Fibroblast of skin of left quadriceps (primary cell): Measurements from ENCODE around the gene RENBP.
A peak's percentile ranks its signal among the peaks of the same experiment; 100 is the strongest.

Source experiments
- DNase-seq, 2 experiments: peaks; one replicate each; pipeline ENCODE4 v3.0.0-alpha.2; 2013; ENCODE audit warnings: low read depth in 2 of 2

The RENBP gene

DNA sequence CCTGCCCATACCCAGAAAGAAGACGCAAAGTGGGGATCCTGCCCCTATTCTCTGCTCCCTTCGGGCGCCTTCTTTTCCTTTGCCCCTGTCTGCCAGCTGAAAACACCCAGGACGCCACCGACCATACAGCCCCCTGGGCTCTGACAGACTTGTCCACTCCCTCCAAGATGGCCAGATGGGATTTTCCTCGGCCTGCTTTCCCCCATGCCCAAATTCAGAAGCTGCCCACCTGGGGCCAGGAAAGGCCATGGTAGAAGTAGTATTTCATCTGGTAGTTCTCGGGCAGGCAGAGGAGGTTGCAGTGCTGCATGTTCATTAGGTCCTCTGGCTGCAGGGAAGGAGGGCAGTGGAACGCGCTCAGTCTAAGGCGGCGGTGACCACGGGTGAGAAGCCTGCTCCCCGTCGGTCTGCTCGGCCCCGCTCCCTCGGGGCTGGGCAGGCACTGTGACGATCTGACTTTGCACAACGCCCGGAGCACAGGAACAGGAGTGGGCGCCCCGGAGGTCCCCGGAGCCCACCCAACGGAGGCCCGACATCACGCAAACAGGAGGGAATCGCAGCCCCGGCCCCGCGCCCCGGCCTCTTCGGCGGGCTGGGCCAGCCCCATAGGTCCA lies 10.2 kb downstream of the RENBP start:
- DNase-seq = no peak

DNA sequence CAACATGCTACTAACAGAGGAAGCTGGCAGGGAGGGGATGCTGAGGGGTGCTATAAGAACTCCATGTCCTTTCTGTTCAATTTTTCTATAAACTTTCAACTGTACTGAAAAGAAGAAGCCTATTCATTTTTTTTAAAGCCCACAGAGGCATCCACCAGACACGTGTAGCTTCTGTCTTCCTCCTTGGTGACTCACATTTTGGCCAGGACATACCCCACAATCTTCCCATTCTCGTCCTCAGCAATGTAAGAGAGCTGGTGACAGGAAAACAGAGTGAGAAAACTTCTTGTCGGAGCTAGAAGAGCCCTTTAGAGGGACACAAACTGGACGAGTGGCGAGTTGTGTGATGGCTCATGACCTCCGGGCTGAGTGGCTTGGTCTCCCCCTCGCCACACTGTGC lies 10.7 kb downstream of the RENBP start:
- DNase-seq = no peak

DNA sequence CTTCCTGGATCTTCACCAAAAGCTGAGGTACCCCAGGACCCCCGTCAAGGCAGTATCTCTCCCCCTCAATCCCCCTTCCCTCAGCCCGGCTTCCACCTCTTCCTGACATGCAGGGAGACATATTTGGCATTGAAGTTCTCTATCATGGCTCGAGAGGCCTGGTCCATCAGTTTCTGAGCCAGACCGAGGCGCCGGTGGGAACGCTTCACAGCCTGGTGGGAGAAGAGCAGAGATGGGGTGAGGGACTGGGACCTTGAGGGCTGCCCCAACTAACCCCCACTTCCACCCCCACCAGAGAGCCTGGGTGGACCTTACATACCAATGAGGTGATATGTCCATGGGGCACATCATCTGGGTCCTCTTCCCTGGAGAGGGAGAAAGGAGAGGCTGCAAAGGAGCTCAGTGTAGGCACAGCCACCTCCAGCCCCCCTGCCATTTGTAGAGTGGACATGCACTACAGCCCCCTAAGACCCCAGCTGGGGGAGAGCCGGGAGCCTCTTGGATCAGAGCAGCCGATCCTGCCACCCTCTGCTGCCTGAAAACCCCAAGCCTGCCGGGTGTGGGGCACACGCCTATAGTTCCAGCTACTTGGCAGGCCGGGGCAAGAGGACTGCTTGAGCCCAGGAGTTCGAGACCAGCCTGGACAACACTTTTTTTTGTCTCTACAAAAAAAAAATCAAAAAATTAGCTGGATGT lies 12.1 kb downstream of the RENBP start:
- DNase-seq = no peak

- no peak for DNase-seq
Observed at GRCh38 chrX:153931748-153932147, 12.7 kb downstream of the RENBP start.

GRCh38 chrX:153931151-153931550 lies 13.3 kb downstream of the RENBP start:
- no peak for DNase-seq

GRCh38 chrX:153930011-153930910 lies 14.2 kb downstream of the RENBP start:
- DNase-seq = no peak

DNA sequence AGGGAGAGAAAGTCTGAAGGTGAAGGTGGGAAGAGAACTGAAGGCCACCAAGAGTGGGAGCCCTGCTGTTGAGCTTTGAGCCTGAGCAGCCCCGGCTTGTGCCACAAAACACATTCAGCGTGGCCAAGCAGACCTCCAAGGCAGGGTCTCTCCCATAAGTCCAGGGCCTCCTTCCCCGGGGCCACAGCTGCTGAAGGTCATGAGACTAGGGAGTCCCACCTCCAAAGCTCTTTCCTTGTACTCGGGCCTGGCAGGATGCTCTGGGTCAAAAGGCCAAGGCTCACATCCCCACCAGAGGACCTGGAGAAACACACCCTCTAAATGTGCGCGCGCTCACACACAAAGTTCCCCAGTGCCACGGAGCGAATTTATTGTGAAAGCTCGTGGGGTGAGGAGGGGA lies 14.9 kb downstream of the RENBP start:
- no peak for DNase-seq

DNA sequence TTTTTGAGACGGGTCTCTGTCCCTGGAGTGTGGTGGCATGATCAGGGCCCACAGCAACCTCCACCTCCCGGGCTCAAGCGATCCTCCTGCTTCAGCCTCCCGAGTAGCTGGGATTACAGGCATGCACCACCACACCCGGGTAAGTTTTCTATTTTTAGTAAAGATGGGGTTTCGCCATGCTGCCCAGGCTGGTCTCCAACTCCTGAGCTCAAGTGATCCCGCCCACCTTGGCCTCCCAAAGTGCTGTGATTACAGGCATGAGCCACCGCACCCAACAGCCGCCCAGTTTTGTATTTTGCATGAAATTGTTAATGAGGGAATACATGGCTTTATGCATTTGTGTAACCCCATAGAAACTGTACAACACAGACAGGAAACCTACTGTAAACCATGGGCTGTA lies 15.6 kb downstream of the RENBP start:
- no peak for DNase-seq

DNA sequence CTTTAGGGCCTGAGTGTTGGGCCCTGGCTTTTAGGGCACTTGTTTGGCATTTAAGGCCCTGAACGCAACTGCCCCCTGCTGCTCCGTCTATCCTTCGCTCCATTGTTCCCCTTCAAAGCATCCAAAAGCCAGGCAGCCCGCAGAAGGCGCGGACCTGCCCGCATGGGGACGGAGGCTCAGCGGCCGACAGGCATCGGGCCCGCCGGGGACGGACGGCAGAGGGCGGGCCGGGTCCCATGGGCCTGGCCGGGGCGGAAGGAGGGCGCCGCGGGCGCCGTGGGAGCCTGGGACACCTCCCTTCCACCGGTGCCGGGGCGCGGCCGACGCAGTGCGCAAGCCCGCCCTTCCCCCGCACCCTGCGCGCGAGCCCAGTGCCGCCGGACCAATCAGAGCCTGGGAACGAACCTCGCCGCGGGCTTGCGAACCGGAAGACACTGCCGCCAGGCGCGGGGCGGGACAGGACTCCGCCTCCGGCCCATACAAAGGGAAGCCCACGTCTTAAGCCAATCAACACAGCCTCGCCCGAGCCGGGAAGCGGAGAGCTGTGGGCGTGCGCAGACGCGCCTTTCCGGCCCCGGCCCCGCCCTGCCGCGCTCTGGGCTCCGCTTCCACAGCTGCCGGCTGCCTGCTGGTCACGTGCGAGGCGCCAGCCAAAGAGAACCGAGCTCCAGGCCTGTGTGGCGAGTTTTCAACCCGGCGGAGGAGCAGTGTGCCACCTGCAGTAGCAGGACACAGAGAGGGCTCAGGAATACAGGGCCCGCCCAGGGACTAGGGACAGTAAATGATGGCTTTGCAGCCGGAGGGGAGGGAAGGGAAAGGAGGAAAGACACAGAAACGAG lies 16.3 kb downstream of the RENBP start:
- DNase-seq = peak; percentile 92

GRCh38 chrX:153927672-153927921 lies 16.8 kb downstream of the RENBP start:
- no peak for DNase-seq

- DNase-seq = no peak
Observed at GRCh38 chrX:153926858-153927671, 17.4 kb downstream of the RENBP start.

DNA sequence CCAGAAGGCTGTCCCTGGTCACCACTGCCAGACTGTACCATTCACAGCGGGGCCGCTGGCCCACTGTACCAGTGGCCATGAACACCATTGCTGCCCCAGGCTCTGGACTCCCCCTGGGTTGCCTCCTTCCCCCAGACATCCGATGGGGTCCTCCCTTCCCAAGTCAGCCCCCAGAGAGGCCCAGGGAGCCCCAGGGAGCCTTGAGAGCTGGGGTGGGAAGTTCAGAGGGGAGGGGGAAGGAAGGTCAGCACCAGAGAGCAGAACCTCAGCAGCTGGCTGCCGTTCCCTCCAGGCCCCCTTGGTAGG lies 17.9 kb downstream of the RENBP start:
- DNase-seq = no peak

- no peak for DNase-seq
Observed at GRCh38 chrX:153925739-153926551, 18.5 kb downstream of the RENBP start, which contains the start of gene ARHGAP4. Gene ARHGAP4 (minus strand): TSS chrX:153926264. CDS start chrX:153926202, 62 bp downstream.

- no peak for DNase-seq
Observed at GRCh38 chrX:153925387-153925738, 19.1 kb downstream of the RENBP start.

DNA sequence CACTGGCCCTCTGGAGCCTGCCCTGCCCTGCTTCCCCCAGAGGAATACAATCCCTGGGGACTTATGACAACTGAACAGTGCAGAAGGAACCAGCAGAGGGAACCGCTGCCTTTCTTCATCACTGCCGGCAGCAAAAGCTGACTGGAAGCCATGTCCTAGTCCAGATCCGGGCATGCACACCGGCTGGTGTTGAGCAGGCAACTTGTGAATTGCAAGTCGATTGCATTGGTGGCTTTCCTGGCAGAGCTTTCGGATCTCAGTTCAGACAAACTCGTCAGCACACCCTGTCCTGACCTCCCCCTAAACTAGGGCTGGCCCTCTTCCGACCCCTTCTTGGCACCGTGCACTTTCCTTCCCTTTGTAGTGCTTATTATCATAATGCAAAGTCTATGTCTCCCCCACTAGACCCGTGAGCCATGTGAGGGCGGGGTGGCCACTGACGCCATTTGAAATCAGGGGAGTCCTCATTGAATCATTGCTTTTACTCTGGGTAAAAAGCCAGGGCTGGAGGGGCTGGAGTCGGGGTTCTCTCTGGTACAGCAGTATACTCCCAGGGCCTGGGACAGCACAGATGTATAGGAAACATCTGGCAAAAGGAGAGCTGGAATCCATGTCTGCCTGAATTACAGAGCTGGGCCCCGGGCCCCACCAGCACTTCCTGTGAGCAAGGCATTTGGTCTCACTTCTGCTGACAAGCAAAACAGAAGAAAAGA lies 20.1 kb downstream of the RENBP start:
- no peak for DNase-seq

- no peak for DNase-seq
Observed at GRCh38 chrX:153922932-153923857, 21.2 kb downstream of the RENBP start.

GRCh38 chrX:153921511-153922446 lies 22.7 kb downstream of the RENBP start:
- no peak for DNase-seq

GRCh38 chrX:153921070-153921469 lies 23.4 kb downstream of the RENBP start:
- no peak for DNase-seq
